Activated CD8-positive, alpha-beta T cell treated with anti-CD3 and anti-CD28 coated beads for 36 hours (primary cell): Measurements from ENCODE around the gene CHD2. TPM values are rescaled to one million over a fixed set of nuclear protein-coding genes. Genes with fewer than 3 reads are reported as not detected.
"Not testable (repeated sequence)": the region's sequence is repeated elsewhere in the genome, so short reads cannot be mapped to it uniquely, and the experiment has no call there.

ENCODE experiments used
- ATAC-seq: fragments of 200-7000 bp; cut with Tn5 transposase; one replicate; pipeline ENCODE4 v1.10.0; 2021; ENCODE audit warnings: mild to moderate bottlenecking, moderate library complexity
- CTCF ChIA-PET: fragments of 350-600 bp; sonication (Branson Sonifier 250); formaldehyde crosslinking; loops from one replicate; lab custom pipeline; 2021; ENCODE audit warnings: antibody characterized with exemption; lab: Charles Lee
- POLR2A ChIA-PET: fragments of 350-600 bp; sonication (Branson Sonifier 250); formaldehyde crosslinking; loops from one replicate; lab custom pipeline; 2021; ENCODE audit warnings: antibody characterized with exemption; lab: Charles Lee
- DNase-seq: peaks from one replicate; pipeline ENCODE4 v3.0.0-alpha.2; 2020
- H3K27ac Mint-ChIP-seq: one replicate; pipeline ENCODE4 v1.8.0; 2021; ENCODE audit warnings: mild to moderate bottlenecking, mixed read lengths
- H3K27me3 Mint-ChIP-seq: one replicate; pipeline ENCODE4 v1.8.0; 2021; ENCODE audit warnings: mixed read lengths
- H3K36me3 Mint-ChIP-seq: one replicate; pipeline ENCODE4 v1.8.0; 2021; ENCODE audit warnings: low read depth, mixed read lengths
- H3K4me1 Mint-ChIP-seq: one replicate; pipeline ENCODE4 v1.8.0; 2021; ENCODE audit warnings: low read depth, mixed read lengths
- H3K4me3 Mint-ChIP-seq: one replicate; pipeline ENCODE4 v1.8.0; 2021; ENCODE audit warnings: mild to moderate bottlenecking, moderate library complexity, mixed read lengths
- H3K9me3 Mint-ChIP-seq: one replicate; pipeline ENCODE4 v1.8.0; 2021; ENCODE audit warnings: mixed read lengths
- intact Hi-C: fragments of 100-400 bp; cut with micrococcal nuclease; formaldehyde crosslinking; loops from one replicate; pipeline ENCODE4 v1.10.0; 2022
- total RNA-seq, 2 experiments: library from RNA; stranded (reverse); gene quantifications; one replicate each; pipeline ENCODE4 v1.2.3, GENCODE V29; 2021
- TF ChIP-seq, protein P1 (sequence below): fragments of 200-600 bp; IDR thresholded peaks from one replicate; pipeline ENCODE4 v1.8.0; 2022; ENCODE audit warnings: antibody characterized with exemption, mild to moderate bottlenecking

CHD2 gene
- total RNA-seq, 2 experiments from 2014 or later: 124 to 138 TPM

- Mint-ChIP-seq H3K36me3 (peaks cover 14% of the 10 kb centered on the region), H3K9me3 (no peaks in the 10 kb centered on the region), H3K27ac (no peak overlapping the region), H3K4me3 (no peak overlapping the region), H3K4me1 (peaks cover 36% of the 10 kb centered on the region), H3K27me3 (no peaks in the 10 kb centered on the region)
- DNase-seq (peak; percentile 79), ATAC-seq (peak; percentile 88)
- ChIA-PET CTCF (interaction anchor here (0.5 to 5.8 kb wide), 36 partner anchors 10 to 1199 kb away, joined by 3 to 63 read pairs (median 3); no protein-coding TSS in a partner anchor), POLR2A (interaction anchor here (2.4 kb wide), 1 partner anchor 8 kb away, joined by 7 read pairs; no protein-coding TSS in a partner anchor)
- intact Hi-C loops: loop anchor here (5.0 kb wide), 1 partner anchor 233 kb away; no protein-coding TSS in a partner anchor
- TF ChIP-seq, protein P1, sequence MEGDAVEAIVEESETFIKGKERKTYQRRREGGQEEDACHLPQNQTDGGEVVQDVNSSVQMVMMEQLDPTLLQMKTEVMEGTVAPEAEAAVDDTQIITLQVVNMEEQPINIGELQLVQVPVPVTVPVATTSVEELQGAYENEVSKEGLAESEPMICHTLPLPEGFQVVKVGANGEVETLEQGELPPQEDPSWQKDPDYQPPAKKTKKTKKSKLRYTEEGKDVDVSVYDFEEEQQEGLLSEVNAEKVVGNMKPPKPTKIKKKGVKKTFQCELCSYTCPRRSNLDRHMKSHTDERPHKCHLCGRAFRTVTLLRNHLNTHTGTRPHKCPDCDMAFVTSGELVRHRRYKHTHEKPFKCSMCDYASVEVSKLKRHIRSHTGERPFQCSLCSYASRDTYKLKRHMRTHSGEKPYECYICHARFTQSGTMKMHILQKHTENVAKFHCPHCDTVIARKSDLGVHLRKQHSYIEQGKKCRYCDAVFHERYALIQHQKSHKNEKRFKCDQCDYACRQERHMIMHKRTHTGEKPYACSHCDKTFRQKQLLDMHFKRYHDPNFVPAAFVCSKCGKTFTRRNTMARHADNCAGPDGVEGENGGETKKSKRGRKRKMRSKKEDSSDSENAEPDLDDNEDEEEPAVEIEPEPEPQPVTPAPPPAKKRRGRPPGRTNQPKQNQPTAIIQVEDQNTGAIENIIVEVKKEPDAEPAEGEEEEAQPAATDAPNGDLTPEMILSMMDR: peak; percentile 91
These were observed 130.4 kb downstream of the CHD2 start for GRCh38 chr15:93030430-93031102.

DNA sequence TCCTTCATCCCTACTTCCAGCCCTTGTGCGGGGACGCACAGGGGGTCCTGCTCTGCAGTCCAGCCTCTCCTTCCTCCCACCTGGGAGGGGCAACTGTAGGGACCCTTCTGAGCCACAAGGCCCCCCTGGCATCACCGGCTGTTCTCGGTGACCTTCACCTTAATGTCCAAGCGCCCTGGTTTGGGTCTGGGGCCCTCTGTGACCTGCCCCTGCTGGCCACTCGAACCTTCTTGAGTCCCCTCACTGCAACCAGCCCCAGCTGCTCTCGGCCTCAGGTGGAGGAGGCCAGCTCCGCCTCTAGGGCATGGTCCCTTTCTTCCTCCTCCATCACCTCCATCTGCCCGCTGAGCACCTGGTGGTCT lies 131.0 kb downstream of the CHD2 start:
- Mint-ChIP-seq H3K27me3 (no peaks in the 10 kb centered on the region), H3K27ac (no peak overlapping the region), H3K4me1 (peaks cover 35% of the 10 kb centered on the region), H3K4me3 (no peak overlapping the region), H3K9me3 (no peaks in the 10 kb centered on the region), H3K36me3 (peaks cover 9% of the 10 kb centered on the region)
- POLR2A ChIA-PET: no interaction called here
- CTCF ChIA-PET: interaction anchor here (0.9 to 5.8 kb wide), 12 partner anchors 10 to 1132 kb away, joined by 3 to 63 read pairs (median 5); no protein-coding TSS in a partner anchor
- intact Hi-C loops: loop anchor here (5.0 kb wide), 1 partner anchor 234 kb away; no protein-coding TSS in a partner anchor
- no peak for ATAC-seq
- TF ChIP-seq, protein P1: no peak
- no peak for DNase-seq

- ATAC-seq, H3K36me3 Mint-ChIP-seq, H3K4me3 Mint-ChIP-seq, POLR2A ChIA-PET, H3K27ac Mint-ChIP-seq, H3K9me3 Mint-ChIP-seq, H3K27me3 Mint-ChIP-seq, DNase-seq: not testable (repeated sequence)
- intact Hi-C loops: loop anchor here (5.0 kb wide), 1 partner anchor 234 kb away; no protein-coding TSS in a partner anchor
- CTCF ChIA-PET: interaction anchor here (1.0 to 5.8 kb wide), 6 partner anchors 12 to 1088 kb away, joined by 4 to 63 read pairs (median 24); no protein-coding TSS in a partner anchor
- H3K4me1 Mint-ChIP-seq: peaks cover 32% of the 10 kb centered on the region
These were observed 131.6 kb downstream of the CHD2 start for GRCh38 chr15:93031557-93032384.

DNA sequence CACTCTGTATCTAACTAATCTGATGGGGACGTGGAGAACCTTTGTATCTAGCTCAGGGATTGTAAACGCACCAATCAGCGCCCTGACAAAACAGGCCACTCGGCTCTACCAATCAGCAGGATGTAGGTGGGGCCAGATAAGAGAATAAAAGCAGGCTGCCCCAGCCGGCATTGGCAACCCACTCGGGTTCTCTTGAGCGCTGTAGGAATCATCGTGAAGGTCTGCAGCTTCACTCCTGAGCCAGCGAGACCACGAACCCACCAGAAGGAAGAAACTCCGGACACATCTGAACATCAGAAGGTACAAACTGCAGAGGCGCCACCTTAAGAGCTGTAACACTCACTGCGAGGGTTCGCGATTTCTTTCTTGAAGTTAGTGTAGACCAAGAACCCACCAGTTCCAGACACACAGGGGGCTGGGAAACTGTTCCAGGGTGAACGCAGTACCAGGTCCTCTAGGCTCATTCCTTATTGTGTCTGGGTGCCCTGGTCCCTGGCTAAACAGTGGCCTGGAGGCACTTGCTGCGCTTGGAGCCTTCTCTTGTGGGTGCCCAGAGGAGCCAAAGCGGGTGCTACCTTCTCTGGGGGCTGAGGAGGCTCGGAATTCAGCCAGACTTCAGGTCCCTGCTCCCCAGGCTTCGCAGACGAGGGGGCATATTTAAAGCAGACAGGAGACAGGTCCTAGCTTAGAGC lies 132.5 kb downstream of the CHD2 start:
- POLR2A ChIA-PET, H3K9me3 Mint-ChIP-seq, ATAC-seq, H3K36me3 Mint-ChIP-seq, H3K27ac Mint-ChIP-seq, H3K27me3 Mint-ChIP-seq, H3K4me3 Mint-ChIP-seq, DNase-seq: not testable (repeated sequence)
- CTCF ChIA-PET: interaction anchor here (0.7 to 5.8 kb wide), 4 partner anchors 13 to 1087 kb away, joined by 3 to 63 read pairs (median 12); no protein-coding TSS in a partner anchor
- peaks cover 30% of the 10 kb centered on the region for H3K4me1 Mint-ChIP-seq
- intact Hi-C loops: loop anchor here (5.0 kb wide), 1 partner anchor 235 kb away; no protein-coding TSS in a partner anchor

GRCh38 chr15:93033434-93034045 lies 133.4 kb downstream of the CHD2 start:
- CTCF ChIA-PET: interaction anchor here (0.7 to 5.8 kb wide), 2 partner anchors 14 to 34 kb away, joined by 3 to 63 read pairs; no protein-coding TSS in a partner anchor
- H3K36me3 Mint-ChIP-seq: no peaks in the 10 kb centered on the region
- no peaks in the 10 kb centered on the region for H3K9me3 Mint-ChIP-seq
- DNase-seq (no peak), ATAC-seq (no peak)
- intact Hi-C loops: loop anchor here (5.0 kb wide), 1 partner anchor 236 kb away; no protein-coding TSS in a partner anchor
- no peak overlapping the region for H3K27ac Mint-ChIP-seq
- POLR2A ChIA-PET: no interaction called here
- H3K4me3 Mint-ChIP-seq: no peak overlapping the region
- peaks cover 23% of the 10 kb centered on the region for H3K4me1 Mint-ChIP-seq
- TF ChIP-seq, protein P1: no peak
- H3K27me3 Mint-ChIP-seq: no peaks in the 10 kb centered on the region
